Keratinocyte (primary cell): Measurements from ENCODE around the gene EP300.

Source experiments
- EZH2 ChIP-seq: IDR thresholded peaks from one replicate; pipeline ENCODE4 v1.6.1; 2012; ENCODE audit warnings: inconsistent platforms, mild to moderate bottlenecking, low read length, moderate library complexity
- TF ChIP-seq, protein P1 (sequence below), 3 experiments: IDR thresholded peaks in 1 of 3; conservative IDR thresholded peaks in 1 of 3; optimal IDR thresholded peaks in 1 of 3; 2 replicates in 2 of 3; 3 replicates in 1 of 3; pipeline versions ENCODE3 to v1.5.1; 2011; ENCODE audit warnings: low read length in 3 of 3, mild to moderate bottlenecking in 3 of 3, moderate library complexity in 2 of 3, control low read depth in 1 of 3, inconsistent platforms in 1 of 3; ENCODE audit not compliant: insufficient read depth in 2 of 3; ENCODE audit errors: extremely low read depth in 1 of 3

DNA sequence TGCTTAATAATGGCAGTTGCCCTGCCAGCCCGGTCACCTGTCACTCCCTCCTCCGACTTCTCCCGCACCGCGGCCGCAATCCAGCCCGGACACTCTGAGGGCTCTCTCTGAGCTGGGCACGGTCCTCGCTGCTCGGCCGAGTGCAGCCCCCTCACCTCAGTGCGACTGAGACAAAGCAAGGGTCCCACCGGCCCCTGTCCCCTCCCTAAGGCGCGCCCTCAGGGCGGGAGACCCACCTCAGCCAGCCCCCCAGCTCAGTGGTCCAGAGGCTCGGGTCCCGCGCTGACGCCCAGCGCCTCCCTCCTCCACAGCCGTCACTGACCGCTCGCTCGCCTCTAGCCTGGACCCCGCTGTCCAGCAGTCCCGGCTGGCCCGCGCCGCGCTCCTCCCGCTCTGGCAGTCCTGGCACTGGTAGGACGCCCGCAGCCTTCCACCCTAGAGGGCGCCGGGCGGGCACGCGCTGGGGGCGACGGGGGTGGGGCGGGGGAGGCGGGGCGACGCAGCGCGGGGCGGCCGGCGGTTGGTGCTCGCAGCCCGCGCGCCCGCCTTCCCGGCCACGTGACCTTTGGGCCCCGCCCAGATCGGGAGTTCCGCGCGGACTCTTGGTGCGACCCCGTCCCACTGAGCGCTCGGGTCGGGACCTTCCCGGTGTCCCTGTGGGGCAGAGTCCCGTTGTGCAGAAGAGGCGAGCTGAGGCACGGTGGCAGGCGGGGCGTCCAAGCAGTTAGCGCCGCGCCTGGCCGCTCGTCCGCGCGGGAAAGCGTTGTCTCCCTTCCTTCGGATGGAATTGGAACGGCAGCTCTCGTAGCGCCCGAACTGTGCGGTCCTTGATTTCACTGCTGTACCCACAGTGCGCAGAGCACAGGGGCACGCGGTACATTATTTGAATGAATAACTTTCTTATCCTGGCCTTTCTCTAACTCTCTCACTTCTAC is 104.9 kb downstream of the EP300 start:
- TF ChIP-seq, protein P1, sequence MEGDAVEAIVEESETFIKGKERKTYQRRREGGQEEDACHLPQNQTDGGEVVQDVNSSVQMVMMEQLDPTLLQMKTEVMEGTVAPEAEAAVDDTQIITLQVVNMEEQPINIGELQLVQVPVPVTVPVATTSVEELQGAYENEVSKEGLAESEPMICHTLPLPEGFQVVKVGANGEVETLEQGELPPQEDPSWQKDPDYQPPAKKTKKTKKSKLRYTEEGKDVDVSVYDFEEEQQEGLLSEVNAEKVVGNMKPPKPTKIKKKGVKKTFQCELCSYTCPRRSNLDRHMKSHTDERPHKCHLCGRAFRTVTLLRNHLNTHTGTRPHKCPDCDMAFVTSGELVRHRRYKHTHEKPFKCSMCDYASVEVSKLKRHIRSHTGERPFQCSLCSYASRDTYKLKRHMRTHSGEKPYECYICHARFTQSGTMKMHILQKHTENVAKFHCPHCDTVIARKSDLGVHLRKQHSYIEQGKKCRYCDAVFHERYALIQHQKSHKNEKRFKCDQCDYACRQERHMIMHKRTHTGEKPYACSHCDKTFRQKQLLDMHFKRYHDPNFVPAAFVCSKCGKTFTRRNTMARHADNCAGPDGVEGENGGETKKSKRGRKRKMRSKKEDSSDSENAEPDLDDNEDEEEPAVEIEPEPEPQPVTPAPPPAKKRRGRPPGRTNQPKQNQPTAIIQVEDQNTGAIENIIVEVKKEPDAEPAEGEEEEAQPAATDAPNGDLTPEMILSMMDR (optimal IDR thresholded peaks at IDR 0.05 in 1 of 3, IDR thresholded peaks at IDR 0.05 in 1 of 3, conservative IDR thresholded peaks at IDR 0.05 in 1 of 3; ENCODE audit: extremely low read depth in 1 of 3, insufficient read depth in 2 of 3, low read length in 3 of 3), result peak in 2 of 3 experiments; percentile 37 to 42
- no peak for TF ChIP-seq EZH2
